GM18526 (cell line): ENCODE data around the gene KIF11.

Source experiments
- POLR2A ChIP-seq: IDR thresholded peaks from 3 replicates; pipeline ENCODE4 v1.6.1; 2011; ENCODE audit not compliant: insufficient read length; ENCODE audit errors: extremely low read depth

KIF11 gene

GRCh38 chr10:92692080-92692671 is 99.2 kb downstream of the KIF11 start:
- no peak for TF ChIP-seq POLR2A

GRCh38 chr10:92692697-92693533 is 100.0 kb downstream of the KIF11 start:
- TF ChIP-seq POLR2A = no peak

DNA sequence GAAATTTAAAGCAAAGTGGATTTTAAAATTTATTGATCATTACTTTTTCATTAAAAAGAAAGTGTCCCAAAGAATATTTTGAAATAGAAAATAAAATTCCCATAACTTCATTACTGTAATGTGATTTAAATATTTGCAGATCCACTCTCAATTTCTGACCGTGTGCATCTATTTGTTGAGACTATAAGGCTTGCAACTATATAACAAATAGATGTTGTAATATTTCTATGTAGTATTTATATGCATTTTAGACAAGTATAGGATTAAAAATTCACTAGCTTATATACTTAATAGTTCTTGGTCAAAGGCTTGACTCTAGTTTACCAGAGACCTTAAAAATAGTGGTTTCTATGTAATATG is 100.6 kb downstream of the KIF11 start:
- no peak for TF ChIP-seq POLR2A

DNA sequence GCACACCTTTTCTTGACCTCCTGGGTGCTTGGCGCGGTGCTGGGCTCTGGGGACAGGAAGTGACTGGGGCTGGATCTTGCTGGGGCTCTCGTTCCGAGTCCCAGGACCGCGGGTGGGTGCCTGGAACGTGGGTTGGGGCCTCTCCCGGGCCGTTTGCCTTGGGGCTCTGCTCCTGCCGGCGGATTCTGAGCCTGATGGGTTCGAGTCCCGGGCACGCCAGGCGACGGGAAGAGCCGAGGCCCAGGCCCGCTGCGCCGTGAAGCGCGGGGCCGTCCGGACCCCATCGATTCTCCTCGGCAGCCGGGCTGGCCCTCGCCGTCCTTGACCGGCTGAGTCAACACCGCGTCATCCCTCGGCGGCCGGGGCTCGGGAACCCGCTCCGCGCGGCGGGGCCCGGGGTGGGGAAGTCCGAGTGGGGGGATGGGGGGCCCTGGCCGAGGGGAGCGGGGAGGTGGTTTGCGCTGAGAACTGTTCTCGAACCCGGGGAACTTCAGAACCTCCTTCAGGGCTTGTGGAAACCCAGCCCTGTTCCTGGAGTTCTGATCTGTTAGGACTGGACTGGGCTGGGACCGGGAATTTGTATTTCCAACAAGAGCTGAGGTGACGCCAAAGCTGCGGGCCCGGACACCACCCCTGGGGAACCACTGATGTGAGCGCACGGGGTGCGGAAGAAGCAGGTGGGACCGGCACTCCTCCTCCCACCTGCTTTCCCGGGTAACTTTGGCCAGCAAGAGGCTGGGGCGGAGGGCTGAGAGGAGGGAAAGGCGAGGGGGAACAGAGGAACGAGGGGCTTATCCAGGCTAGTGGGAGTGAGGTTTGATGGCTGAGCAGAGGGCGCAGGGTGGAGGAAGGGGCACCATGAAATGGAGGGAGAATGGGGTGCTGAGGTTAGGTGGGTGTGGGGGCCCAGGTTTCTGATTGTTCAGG is 103.0 kb downstream of the KIF11 start:
- TF ChIP-seq POLR2A = no peak

- TF ChIP-seq POLR2A = no peak
Observed at GRCh38 chr10:92696606-92697383, 103.9 kb downstream of the KIF11 start.

DNA sequence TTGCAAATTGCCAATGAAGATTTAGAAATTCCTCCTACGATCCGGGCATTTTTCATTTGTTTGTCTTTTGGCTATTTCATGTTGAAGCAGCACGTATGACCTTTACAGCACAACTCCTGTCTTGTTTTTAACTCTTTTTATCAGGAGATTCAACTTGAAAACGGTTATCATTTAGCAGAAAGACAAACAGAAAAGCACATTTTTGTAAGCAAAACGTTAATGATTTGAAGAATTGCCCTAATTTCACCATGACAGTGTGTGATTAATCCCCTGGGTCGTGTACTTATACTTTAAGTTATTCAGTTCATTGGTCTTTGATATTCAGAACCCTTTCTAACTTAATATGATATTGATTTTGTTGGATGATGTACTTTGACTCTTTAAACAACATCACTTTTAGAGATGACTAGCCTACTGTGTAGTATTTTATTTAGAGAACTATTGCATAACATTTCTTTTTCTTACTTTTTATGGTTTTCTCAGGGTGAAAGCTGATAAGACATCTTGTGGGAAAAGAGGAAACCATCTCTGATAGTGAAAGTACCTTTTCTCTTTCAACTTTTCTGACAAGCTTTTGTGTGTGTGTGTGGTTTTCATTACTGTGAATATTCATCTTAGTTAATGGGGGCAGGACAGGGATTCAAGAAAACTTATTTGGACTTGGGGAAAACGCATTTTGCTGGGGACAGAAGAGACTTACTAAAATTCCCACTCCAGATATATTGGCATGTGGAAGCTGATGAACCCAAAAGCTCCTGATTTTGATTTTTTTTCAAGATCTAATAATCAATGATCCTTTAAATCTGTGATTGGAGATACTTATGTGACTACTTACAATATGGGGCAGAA is 105.0 kb downstream of the KIF11 start:
- TF ChIP-seq POLR2A = no peak

GRCh38 chr10:92699193-92699517 is 106.2 kb downstream of the KIF11 start:
- no peak for TF ChIP-seq POLR2A

DNA sequence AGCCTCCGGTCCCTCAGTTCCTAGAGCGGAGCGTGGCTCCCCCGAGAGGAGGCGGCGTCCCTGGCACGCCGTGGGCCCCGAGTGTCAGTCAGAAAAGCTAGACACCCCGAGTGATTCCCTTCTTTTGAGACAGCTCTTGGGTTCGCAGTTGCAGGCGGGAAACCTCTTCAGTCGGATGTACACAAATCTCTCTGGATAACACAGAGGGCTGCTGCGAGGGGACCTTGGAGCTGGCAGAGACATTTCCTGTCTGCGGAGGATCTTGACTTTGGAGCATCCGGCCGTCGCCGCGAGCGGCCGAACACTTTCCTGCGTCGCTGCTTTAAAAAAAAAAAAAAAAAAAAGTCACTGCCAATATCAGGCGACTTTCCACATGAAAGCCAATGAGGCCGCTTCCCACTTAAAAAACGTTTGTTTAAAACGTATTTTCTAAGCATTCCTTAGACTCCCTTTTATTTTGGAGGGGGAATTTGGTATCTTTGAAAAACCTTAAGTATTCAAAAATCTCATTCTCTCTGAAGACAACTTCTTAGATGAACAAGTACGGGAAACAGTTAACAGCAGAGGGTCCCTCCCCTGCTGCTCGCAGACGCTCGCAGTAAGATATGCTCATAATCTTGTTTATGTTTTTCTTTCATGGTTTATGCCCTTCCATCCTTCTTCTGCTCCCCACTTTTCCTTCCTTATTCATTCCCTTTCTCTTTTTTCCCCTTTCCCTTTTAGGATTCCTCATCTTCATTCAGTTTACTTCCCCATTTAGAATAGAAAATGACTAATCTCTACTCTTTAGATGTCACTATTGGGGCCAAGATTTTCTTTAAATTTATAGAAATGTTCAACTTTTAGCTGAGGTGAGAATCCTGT is 106.8 kb downstream of the KIF11 start:
- TF ChIP-seq POLR2A = no peak

- TF ChIP-seq POLR2A = no peak
Observed at GRCh38 chr10:92702301-92702916, 109.5 kb downstream of the KIF11 start.
